BE2C (cell line): ENCODE data around the gene CYREN.

Experiments used
- DNase-seq: peaks from one replicate; pipeline ENCODE4 v3.0.0-alpha.2; 2020
- H3K27me3 ChIP-seq: fragments of 250-450 bp; sonication (Bioruptor Pico); 2 replicates; pipeline ENCODE4 v1.5.1; 2020; ENCODE audit warnings: mild to moderate bottlenecking
- H3K36me3 ChIP-seq: fragments of 250-450 bp; sonication (Bioruptor Pico); 2 replicates; pipeline ENCODE4 v1.5.1; 2020; ENCODE audit warnings: mild to moderate bottlenecking
- H3K4me1 ChIP-seq: fragments of 250-450 bp; sonication (Bioruptor Pico); 2 replicates; pipeline ENCODE4 v1.5.1; 2020
- H3K4me3 ChIP-seq: 2 replicates; pipeline ENCODE4 v1.5.1; 2011; ENCODE audit warnings: low read depth, low read length
- H3K9me3 ChIP-seq: fragments of 250-450 bp; sonication (Bioruptor Pico); 2 replicates; pipeline ENCODE4 v1.5.1; 2020
- CTCF ChIP-seq: IDR thresholded peaks from 2 replicates; pipeline ENCODE4 v1.5.1; 2012; ENCODE audit warnings: mild to moderate bottlenecking, low read depth, low read length

Gene CYREN

DNA sequence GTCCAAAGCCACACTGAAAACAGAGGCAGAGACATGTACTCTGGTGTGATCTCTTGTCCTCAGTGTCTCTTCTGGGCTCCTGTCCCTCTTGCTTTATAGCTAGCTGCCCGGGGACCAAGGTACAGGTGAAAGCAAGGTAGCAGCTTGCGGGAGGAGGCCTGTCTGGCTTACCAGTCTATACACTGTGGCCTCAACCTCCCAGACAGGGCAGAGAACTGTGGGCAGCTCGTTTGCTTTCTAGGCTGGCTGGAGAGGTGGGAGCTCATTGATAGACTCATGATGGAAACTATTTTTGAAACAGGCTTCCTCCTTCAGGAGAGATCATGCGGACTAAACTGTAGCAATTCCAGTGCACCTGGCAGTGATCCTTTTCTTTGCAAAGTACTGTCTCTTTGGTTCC lies 4.6 kb downstream of the CYREN start:
- Histone ChIP-seq H3K9me3 (no peaks in the 10 kb centered on the region; the same call in 1 of the 2 replicates), H3K36me3 (peaks cover 44% of the 10 kb centered on the region), H3K27me3 (no peaks in the 10 kb centered on the region), H3K4me1 (no peaks in the 10 kb centered on the region), H3K4me3 (no peak overlapping the region)
- TF ChIP-seq CTCF = no peak
- DNase-seq = no peak

DNA sequence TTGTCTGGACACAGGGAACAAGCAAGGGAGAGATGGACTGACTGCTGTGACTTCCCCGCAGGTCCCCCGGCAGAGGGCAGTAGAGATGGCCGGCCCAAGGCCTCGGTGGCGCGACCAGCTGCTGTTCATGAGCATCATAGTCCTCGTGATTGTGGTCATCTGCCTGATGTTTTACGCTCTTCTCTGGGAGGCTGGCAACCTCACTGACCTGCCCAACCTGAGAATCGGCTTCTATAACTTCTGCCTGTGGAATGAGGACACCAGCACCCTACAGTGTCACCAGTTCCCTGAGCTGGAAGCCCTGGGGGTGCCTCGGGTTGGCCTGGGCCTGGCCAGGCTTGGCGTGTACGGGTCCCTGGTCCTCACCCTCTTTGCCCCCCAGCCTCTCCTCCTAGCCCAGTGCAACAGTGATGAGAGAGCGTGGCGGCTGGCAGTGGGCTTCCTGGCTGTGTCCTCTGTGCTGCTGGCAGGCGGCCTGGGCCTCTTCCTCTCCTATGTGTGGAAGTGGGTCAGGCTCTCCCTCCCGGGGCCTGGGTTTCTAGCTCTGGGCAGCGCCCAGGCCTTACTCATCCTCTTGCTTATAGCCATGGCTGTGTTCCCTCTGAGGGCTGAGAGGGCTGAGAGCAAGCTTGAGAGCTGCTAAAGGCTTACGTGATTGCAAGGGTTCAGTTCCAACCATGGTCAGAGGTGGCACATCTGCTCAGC lies 6.0 kb downstream of the CYREN start:
- H3K36me3 ChIP-seq = peaks cover 44% of the 10 kb centered on the region
- TF ChIP-seq CTCF = no peak
- H3K9me3 ChIP-seq = no peaks in the 10 kb centered on the region; the same call in 1 of the 2 replicates
- no peaks in the 10 kb centered on the region for H3K27me3 ChIP-seq
- no peak for DNase-seq
- no peaks in the 10 kb centered on the region for H3K4me1 ChIP-seq
- no peak overlapping the region for H3K4me3 ChIP-seq

GRCh38 chr7:135162382-135163001 lies 8.0 kb downstream of the CYREN start:
- Histone ChIP-seq H3K4me3 (no peak overlapping the region), H3K9me3 (peaks cover 6% of the 10 kb centered on the region), H3K27me3 (no peaks in the 10 kb centered on the region), H3K36me3 (peaks cover 30% of the 10 kb centered on the region), H3K4me1 (no peaks in the 10 kb centered on the region)
- TF ChIP-seq CTCF = no peak
- DNase-seq = no peak

DNA sequence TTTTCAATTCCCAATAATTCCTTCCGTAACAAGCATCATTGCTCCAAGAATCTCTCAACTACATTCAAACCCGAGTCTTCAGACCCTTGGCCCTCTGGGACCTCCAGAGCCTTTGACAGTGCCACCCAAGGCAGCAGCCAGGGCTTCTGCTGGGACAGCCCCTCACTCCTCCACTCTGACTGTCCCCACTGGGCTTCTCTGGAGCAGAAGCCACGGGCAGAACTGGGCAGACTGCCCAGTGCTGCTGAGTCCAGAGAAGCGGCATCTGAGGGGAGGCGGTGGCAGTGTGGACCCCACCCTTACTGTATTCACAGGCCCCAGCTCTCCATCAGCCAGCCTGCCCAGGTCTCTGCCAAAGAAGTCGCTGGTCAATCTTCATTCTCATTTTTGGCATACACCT lies 8.8 kb downstream of the CYREN start:
- no peaks in the 10 kb centered on the region for H3K4me1 ChIP-seq
- peaks cover 11% of the 10 kb centered on the region for H3K9me3 ChIP-seq
- no peak for DNase-seq
- no peak for TF ChIP-seq CTCF
- H3K36me3 ChIP-seq = peaks cover 22% of the 10 kb centered on the region
- no peak overlapping the region for H3K4me3 ChIP-seq
- no peaks in the 10 kb centered on the region for H3K27me3 ChIP-seq

GRCh38 chr7:135160858-135161653 lies 9.5 kb downstream of the CYREN start:
- H3K36me3 ChIP-seq = peaks cover 17% of the 10 kb centered on the region
- peak; percentile 5; the same call in 1 of the 2 replicates for TF ChIP-seq CTCF
- no peak overlapping the region for H3K4me3 ChIP-seq
- H3K9me3 ChIP-seq = peaks cover 13% of the 10 kb centered on the region
- H3K27me3 ChIP-seq = no peaks in the 10 kb centered on the region
- H3K4me1 ChIP-seq = no peaks in the 10 kb centered on the region
- DNase-seq = no peak
